BE2C (cell line): ENCODE measurements around the gene AP2A2.

Experiments used
- DNase-seq: peaks from one replicate; pipeline ENCODE4 v3.0.0-alpha.2; 2020
- H3K27me3 ChIP-seq: fragments of 250-450 bp; sonication (Bioruptor Pico); 2 replicates; pipeline ENCODE4 v1.5.1; 2020; ENCODE audit warnings: mild to moderate bottlenecking
- H3K36me3 ChIP-seq: fragments of 250-450 bp; sonication (Bioruptor Pico); 2 replicates; pipeline ENCODE4 v1.5.1; 2020; ENCODE audit warnings: mild to moderate bottlenecking
- H3K4me1 ChIP-seq: fragments of 250-450 bp; sonication (Bioruptor Pico); 2 replicates; pipeline ENCODE4 v1.5.1; 2020
- H3K4me3 ChIP-seq: 2 replicates; pipeline ENCODE4 v1.5.1; 2011; ENCODE audit warnings: low read depth, low read length
- H3K9me3 ChIP-seq: fragments of 250-450 bp; sonication (Bioruptor Pico); 2 replicates; pipeline ENCODE4 v1.5.1; 2020
- CTCF ChIP-seq: IDR thresholded peaks from 2 replicates; pipeline ENCODE4 v1.5.1; 2012; ENCODE audit warnings: mild to moderate bottlenecking, low read depth, low read length

Gene AP2A2

DNA sequence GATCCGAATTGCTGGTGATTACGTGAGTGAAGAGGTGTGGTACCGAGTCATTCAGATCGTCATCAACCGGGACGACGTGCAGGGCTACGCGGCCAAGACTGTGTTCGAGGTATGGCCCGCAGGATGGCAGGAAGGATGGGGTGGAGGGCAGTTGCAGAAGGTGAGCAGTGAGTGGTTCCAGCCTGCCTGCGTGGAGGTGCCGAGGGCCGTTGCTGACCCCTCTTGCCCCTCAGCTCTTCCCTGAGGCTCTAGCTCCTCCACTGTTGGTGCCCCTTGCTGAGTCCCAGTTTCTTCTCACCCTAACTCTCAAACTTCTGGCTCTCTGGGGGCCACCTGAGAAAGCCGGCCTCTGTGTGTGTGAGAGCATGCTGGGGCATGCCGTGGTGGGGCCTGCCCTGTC is 66.9 kb downstream of the AP2A2 start:
- H3K4me1 ChIP-seq, result peaks cover 3% of the 10 kb centered on the region; the same call in 1 of the 2 replicates
- H3K4me3 ChIP-seq, result no peak overlapping the region
- peaks cover 12% of the 10 kb centered on the region for H3K36me3 ChIP-seq
- TF ChIP-seq CTCF, result no peak
- DNase-seq, result no peak
- no peaks in the 10 kb centered on the region for H3K27me3 ChIP-seq
- H3K9me3 ChIP-seq, result no peaks in the 10 kb centered on the region

- no peaks in the 10 kb centered on the region for H3K9me3 ChIP-seq
- TF ChIP-seq CTCF, result no peak
- DNase-seq, result no peak
- peaks cover 3% of the 10 kb centered on the region; the same call in 1 of the 2 replicates for H3K4me1 ChIP-seq
- no peak overlapping the region for H3K4me3 ChIP-seq
- peaks cover 12% of the 10 kb centered on the region for H3K36me3 ChIP-seq
- H3K27me3 ChIP-seq, result no peaks in the 10 kb centered on the region
Measured at GRCh38 chr11:993632-994167, 68.0 kb downstream of the AP2A2 start.

- no peaks in the 10 kb centered on the region for H3K9me3 ChIP-seq
- peaks cover 12% of the 10 kb centered on the region for H3K36me3 ChIP-seq
- peaks cover 3% of the 10 kb centered on the region; the same call in 1 of the 2 replicates for H3K4me1 ChIP-seq
- no peak for TF ChIP-seq CTCF
- no peak overlapping the region for H3K4me3 ChIP-seq
- H3K27me3 ChIP-seq, result no peaks in the 10 kb centered on the region
- DNase-seq, result no peak
Measured at GRCh38 chr11:995044-995751, 69.5 kb downstream of the AP2A2 start.

GRCh38 chr11:995752-996420 is 70.2 kb downstream of the AP2A2 start:
- Histone ChIP-seq H3K27me3 (no peaks in the 10 kb centered on the region), H3K4me1 (peaks cover 3% of the 10 kb centered on the region; the same call in 1 of the 2 replicates), H3K4me3 (no peak overlapping the region), H3K9me3 (no peaks in the 10 kb centered on the region), H3K36me3 (peaks cover 12% of the 10 kb centered on the region)
- TF ChIP-seq CTCF, result no peak
- DNase-seq, result peak; percentile 73

GRCh38 chr11:996681-997080 is 71.0 kb downstream of the AP2A2 start:
- TF ChIP-seq CTCF, result no peak
- Histone ChIP-seq H3K36me3 (peaks cover 12% of the 10 kb centered on the region), H3K4me3 (no peak overlapping the region), H3K4me1 (peaks cover 3% of the 10 kb centered on the region; the same call in 1 of the 2 replicates), H3K9me3 (no peaks in the 10 kb centered on the region), H3K27me3 (no peaks in the 10 kb centered on the region)
- DNase-seq, result no peak

- peaks cover 3% of the 10 kb centered on the region; the same call in 1 of the 2 replicates for H3K4me1 ChIP-seq
- peaks cover 18% of the 10 kb centered on the region for H3K36me3 ChIP-seq
- H3K9me3 ChIP-seq, result no peaks in the 10 kb centered on the region
- H3K27me3 ChIP-seq, result no peaks in the 10 kb centered on the region
- no peak for TF ChIP-seq CTCF
- H3K4me3 ChIP-seq, result no peak overlapping the region
- DNase-seq, result no peak
Measured at GRCh38 chr11:997907-998306, 72.2 kb downstream of the AP2A2 start.
